ENCODE data around the gene ORAI1. TPM values are rescaled to one million over a fixed set of nuclear protein-coding genes. Genes with fewer than 3 reads are reported as not detected.

The ORAI1 gene
- total and polyA plus RNA-seq, 4 donors: 15.2 to 33.7 (median 24.8) TPM

- Histone ChIP-seq H3K9me3 (ENCODE audit: control insufficient read depth in 4 of 4, insufficient read depth in 3 of 4, low read length in 3 of 4) (no peaks in the 10 kb centered on the region), H3K9ac (ENCODE audit: insufficient read depth in 1 of 2, low read length in 2 of 2) (no peak overlapping the region), H3K36me3 (ENCODE audit: control insufficient read depth in 4 of 4, insufficient read depth in 4 of 4, low read length in 4 of 4) (no peaks in the 10 kb centered on the region), H3K27me3 (ENCODE audit: control insufficient read depth in 3 of 3, insufficient read depth in 3 of 3, low read length in 2 of 3) (no peaks in the 10 kb centered on the region), H3K4me3 (no peak overlapping the region), H3K27ac (ENCODE audit: low read depth in 1 of 2, low read length in 1 of 2) (no peak overlapping the region), H3K4me1 (ENCODE audit: control insufficient read depth in 5 of 5, insufficient read depth in 5 of 5, low read length in 5 of 5) (peaks cover 0 to 21% (median 7%) of the 10 kb centered on the region in 5 donors)
- 65 to 84% methylated on average over 13 of the region's 13 CpGs for WGBS, 2 donors
- no peak for ATAC-seq (ENCODE audit: insufficient read depth, low FRiP score)
- DNase-seq: no peak
- no peak for TF ChIP-seq CTCF (IDR thresholded peaks at IDR 0.05; ENCODE audit: control extremely low read depth, extremely low read depth)
These were observed 8.5 kb downstream of the ORAI1 start for GRCh38 chr12:121634836-121635235.

- no peak for TF ChIP-seq CTCF (IDR thresholded peaks at IDR 0.05; ENCODE audit: control extremely low read depth, extremely low read depth)
- H3K27ac ChIP-seq (ENCODE audit: low read depth in 1 of 2, low read length in 1 of 2): peak overlapping the region in 1 of 2 donors; percentile 50
These were observed 11.0 kb downstream of the ORAI1 start for GRCh38 chr12:121637231-121637914.

DNA sequence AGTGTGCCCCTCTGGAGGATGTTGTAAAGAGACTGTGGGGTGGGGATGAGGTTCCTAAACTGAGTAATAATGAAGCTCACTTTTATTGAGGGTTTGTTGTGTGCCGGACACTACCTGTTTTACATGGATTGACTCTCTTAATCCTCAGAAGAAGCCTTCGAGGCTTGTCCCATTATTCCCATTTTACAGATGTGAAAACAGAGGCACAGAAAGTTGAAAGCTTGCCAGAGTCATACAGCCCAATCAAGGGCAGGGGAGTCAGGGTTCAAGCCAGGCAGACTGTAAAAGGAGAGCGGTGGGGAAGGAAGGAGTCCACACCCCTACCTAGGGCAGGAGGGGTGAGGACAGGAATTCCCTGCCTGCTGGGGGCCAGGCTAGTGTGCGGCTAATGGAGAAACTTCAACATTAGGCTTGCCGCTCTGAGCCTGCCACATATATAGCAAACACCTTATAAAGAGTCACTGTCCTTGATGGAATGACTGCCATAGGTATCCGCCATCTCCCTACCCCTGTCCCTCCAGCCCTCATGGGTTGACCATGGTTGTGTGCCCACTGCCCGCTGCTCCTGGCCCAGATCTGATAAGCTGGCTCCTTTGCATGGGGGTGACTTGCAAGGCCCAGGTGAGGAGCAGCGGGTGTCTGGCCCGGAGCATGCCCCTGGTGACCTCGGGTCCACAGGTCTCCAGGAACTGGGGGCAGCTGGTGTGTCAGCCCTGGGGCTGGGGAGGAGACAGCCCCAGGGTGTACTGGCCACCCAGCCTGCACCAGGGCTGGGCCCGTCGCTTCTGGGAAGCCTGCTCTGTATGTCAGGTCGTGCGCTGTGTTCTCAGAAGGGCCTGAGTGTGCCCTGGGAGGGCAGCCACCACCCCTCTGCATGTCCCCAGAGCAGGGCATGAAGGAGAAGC lies 12.2 kb downstream of the ORAI1 start:
- Histone ChIP-seq H3K9ac (ENCODE audit: insufficient read depth in 1 of 2, low read length in 2 of 2) (no peak overlapping the region), H3K27me3 (ENCODE audit: control insufficient read depth in 3 of 3, insufficient read depth in 3 of 3, low read length in 2 of 3) (no peaks in the 10 kb centered on the region), H3K27ac (ENCODE audit: low read depth in 1 of 2, low read length in 1 of 2) (no peak overlapping the region), H3K36me3 (ENCODE audit: control insufficient read depth in 4 of 4, insufficient read depth in 4 of 4, low read length in 4 of 4) (peaks cover 0 to 10% (median 0%) of the 10 kb centered on the region in 4 donors), H3K9me3 (ENCODE audit: control insufficient read depth in 4 of 4, insufficient read depth in 3 of 4, low read length in 3 of 4) (no peaks in the 10 kb centered on the region), H3K4me3 (no peak overlapping the region), H3K4me1 (ENCODE audit: control insufficient read depth in 5 of 5, insufficient read depth in 5 of 5, low read length in 5 of 5) (peaks cover 0 to 10% (median 0%) of the 10 kb centered on the region in 5 donors)
- ATAC-seq (ENCODE audit: insufficient read depth, low FRiP score) (no peak), DNase-seq (no peak)
- 91 to 96% methylated on average over 14 of the region's 14 CpGs for WGBS, 2 donors
- no peak for TF ChIP-seq CTCF (IDR thresholded peaks at IDR 0.05; ENCODE audit: control extremely low read depth, extremely low read depth)

More at GRCh38 chr12:121637231-121637914, 11.0 kb downstream of the ORAI1 start:
- ATAC-seq (ENCODE audit: insufficient read depth, low FRiP score) (no peak), DNase-seq (no peak)
- WGBS, 2 donors: 38 to 42% methylated on average over 10 of the region's 10 CpGs
- no peaks in the 10 kb centered on the region for H3K9me3 ChIP-seq (ENCODE audit: control insufficient read depth in 4 of 4, insufficient read depth in 3 of 4, low read length in 3 of 4)
- H3K4me1 ChIP-seq (ENCODE audit: control insufficient read depth in 5 of 5, insufficient read depth in 5 of 5, low read length in 5 of 5): peaks cover 0 to 16% (median 7%) of the 10 kb centered on the region in 5 donors
- no peak overlapping the region for H3K9ac ChIP-seq (ENCODE audit: insufficient read depth in 1 of 2, low read length in 2 of 2)
- no peak overlapping the region for H3K4me3 ChIP-seq
- no peaks in the 10 kb centered on the region for H3K27me3 ChIP-seq (ENCODE audit: control insufficient read depth in 3 of 3, insufficient read depth in 3 of 3, low read length in 2 of 3)
- peaks cover 0 to 10% (median 0%) of the 10 kb centered on the region in 4 donors for H3K36me3 ChIP-seq (ENCODE audit: control insufficient read depth in 4 of 4, insufficient read depth in 4 of 4, low read length in 4 of 4)

Measured in lung (tissue), 12 donors.